HepG2 (cell line): ENCODE data around the gene MORC4. TPM values are rescaled to one million over a fixed set of nuclear protein-coding genes. Genes with fewer than 3 reads are reported as not detected.

Experiments
- ATAC-seq: fragments of 200-7000 bp; cut with Tn5 transposase; 3 replicates; pipeline ENCODE4 v1.9.1; 2020; ENCODE audit warnings: mild to moderate bottlenecking, moderate library complexity
- BruUV-seq: library from RNA; stranded (reverse); fragments of 400-500 nt; replicated peaks from 2 replicates; lab custom pipeline; 2021; lab: Mats Ljungman, UMichigan
- CTCF ChIA-PET: fragments of 300-600 bp; formaldehyde crosslinking; extraction: SDS; loops from one replicate; lab custom pipeline; 2021; ENCODE audit warnings: low total read pairs, inconsistent platforms, low intra/inter-chr PET ratio; lab: Yijun Ruan, JAX
- POLR2A ChIA-PET: fragments of 350-600 bp; sonication (Branson Sonifier 250); formaldehyde crosslinking; loops from one replicate; lab custom pipeline; 2020; ENCODE audit warnings: antibody characterized with exemption, inconsistent platforms; lab: Yijun Ruan, JAX
- DNase-seq: peaks from one replicate; pipeline ENCODE4 v3.0.0-alpha.2; 2015; ENCODE audit warnings: low spot score
- FAIRE-seq: peaks from 3 replicates; lab custom pipeline; 2011; peaks lifted over from hg19 to GRCh38; lab: Jason Lieb, UNC
- H2AFZ ChIP-seq: one replicate; pipeline ENCODE4 v1.6.1; 2011; ENCODE audit warnings: low read length, inconsistent platforms
- H3K27ac ChIP-seq: fragments of 300-600 bp; 3 replicates; pipeline ENCODE4 v1.8.0; 2011; ENCODE audit warnings: mixed run types, mild to moderate bottlenecking, mixed read lengths, low read length, inconsistent platforms; ENCODE audit not compliant: insufficient read depth; ENCODE audit errors: extremely low read length
- H3K27me3 ChIP-seq, 2 experiments: fragments of 200-600 bp in 1 of 2; 2 replicates in 1 of 2; 3 replicates in 1 of 2; pipeline versions ENCODE4 v1.6.0 to v1.8.0; 2011; ENCODE audit warnings: low read length in 2 of 2, mild to moderate bottlenecking in 2 of 2, moderate library complexity in 2 of 2, inconsistent platforms in 1 of 2; ENCODE audit not compliant: insufficient read depth in 2 of 2, control insufficient read depth in 1 of 2
- H3K36me3 ChIP-seq, 2 experiments: fragments of 200-600 bp in 1 of 2; replicated peaks in 1 of 2; 2 replicates in 1 of 2; 3 replicates in 1 of 2; pipeline versions ENCODE4 v1.5.1 to v1.8.0; 2011; ENCODE audit warnings: low read length in 2 of 2, inconsistent platforms in 1 of 2; ENCODE audit not compliant: insufficient read depth in 2 of 2, control insufficient read depth in 1 of 2
- H3K4me1 ChIP-seq: 2 replicates; pipeline ENCODE4 v1.5.1; 2012; ENCODE audit warnings: low read length, inconsistent platforms; ENCODE audit not compliant: insufficient read depth
- H3K4me2 ChIP-seq: 2 replicates; pipeline ENCODE4 v1.6.0; 2011; ENCODE audit warnings: low read depth, low read length, inconsistent platforms
- H3K4me3 ChIP-seq, 3 experiments: fragments of 200-600 bp in 1 of 3; sonication (generic), shearing (Covaris generic) in 1 of 3; replicated peaks in 1 of 3; 2 replicates each; pipeline ENCODE4 v1.5.1; 2011 to 2016; ENCODE audit warnings: low read length in 3 of 3, inconsistent platforms in 2 of 3, low read depth in 2 of 3, mild to moderate bottlenecking in 2 of 3, control low read depth in 1 of 3, mixed read lengths in 1 of 3; ENCODE audit not compliant: insufficient read depth in 1 of 3
- H3K79me2 ChIP-seq: one replicate; pipeline ENCODE4 v1.6.1; 2011; ENCODE audit warnings: low read length, inconsistent platforms; ENCODE audit not compliant: insufficient read depth
- H3K9ac ChIP-seq: 2 replicates; pipeline ENCODE4 v1.6.0; 2011; ENCODE audit warnings: mild to moderate bottlenecking, low read depth, low read length, inconsistent platforms; ENCODE audit not compliant: insufficient read depth
- H3K9me3 ChIP-seq: 2 replicates; pipeline ENCODE4 v1.5.1; 2012; ENCODE audit warnings: mild to moderate bottlenecking, low read length
- H4K20me1 ChIP-seq: 2 replicates; pipeline ENCODE4 v1.6.0; 2011; ENCODE audit warnings: inconsistent platforms, mild to moderate bottlenecking, low read length, moderate library complexity; ENCODE audit not compliant: insufficient read depth
- ARHGAP35 ChIP-seq: sonication (generic); formaldehyde crosslinking; IDR thresholded peaks from 2 replicates; pipeline ENCODE4 v1.9.0; 2022; ENCODE audit warnings: mild to moderate bottlenecking, inconsistent platforms, moderate library complexity, missing genetic modification reagents, borderline replicate concordance
- FOXK1 ChIP-seq: sonication (generic); formaldehyde crosslinking; IDR thresholded peaks from 2 replicates; pipeline ENCODE4 v1.4.0; 2020; ENCODE audit warnings: low read depth, missing genetic modification reagents, borderline replicate concordance
- HMGXB3 ChIP-seq: sonication (generic); formaldehyde crosslinking; IDR thresholded peaks from 2 replicates; pipeline ENCODE4 v1.4.0; 2020; ENCODE audit warnings: missing genetic modification reagents, borderline replicate concordance
- MBNL3 ChIP-seq: fragments of 250-450 bp; sonication (Bioruptor Pico); conservative IDR thresholded peaks from 2 replicates; pipeline ENCODE4 v1.8.0; 2022; ENCODE audit warnings: mild to moderate bottlenecking, inconsistent platforms
- NRL ChIP-seq: sonication (generic); formaldehyde crosslinking; IDR thresholded peaks from 2 replicates; pipeline ENCODE4 v1.5.0; 2020; ENCODE audit warnings: missing genetic modification reagents, mild to moderate bottlenecking, moderate library complexity, borderline replicate concordance
- RBM39 ChIP-seq: fragments of 200-400 bp; formaldehyde crosslinking; IDR thresholded peaks from one replicate; pipeline ENCODE4 v1.6.1; 2018; ENCODE audit warnings: antibody characterized with exemption, mild to moderate bottlenecking, low read depth, low read length; ENCODE audit not compliant: poor library complexity, severe bottlenecking
- ZFX ChIP-seq: sonication (generic); formaldehyde crosslinking; IDR thresholded peaks from 2 replicates; pipeline ENCODE4 v1.4.0; 2020; ENCODE audit warnings: mild to moderate bottlenecking, low read depth, missing genetic modification reagents, moderate library complexity
- ZNF841 ChIP-seq: sonication (generic); formaldehyde crosslinking; IDR thresholded peaks from 2 replicates; pipeline ENCODE4 v1.8.1; 2023; ENCODE audit warnings: missing genetic modification reagents, borderline replicate concordance
- WGBS: methylation state at CpG from one replicate; pipeline ENCODE4 v1.1.6; 2017; ENCODE audit warnings: low lambda C conversion rate; 5-methylcytosine and 5-hydroxymethylcytosine counted together
- in situ Hi-C: cut with HindIII; loops from 2 replicates; pipeline ENCODE4 v1.10.0; 2017; ENCODE audit warnings: low pct_unique_long_range_greater_than_20kb; ENCODE audit not compliant: extremely low pct_ligation_motif_present
- intact Hi-C: fragments of 100-400 bp; cut with micrococcal nuclease; formaldehyde crosslinking; loops from one replicate; pipeline ENCODE4 v1.10.0; 2022; ENCODE audit not compliant: unreplicated experiment
- polyA plus RNA-seq, 8 experiments: library from polyadenylated mRNA; depleted of rRNA in 3 of 8; stranded (reverse) in 7 of 8; unstranded in 1 of 8; fragments of >200 nt; fragmentation: Illumina TruSeq in 4 of 8; extraction: Trizol in 4 of 8; gene quantifications; 2 replicates each; pipeline versions ENCODE4 v1.2.1 to v1.2.3, GENCODE V29; 2011 to 2016; ENCODE audit warnings: low read depth in 4 of 8, missing spikeins in 1 of 8, mixed read lengths in 1 of 8; ENCODE audit not compliant: insufficient read depth in 1 of 8
- total RNA-seq, 5 experiments: library from RNA; depleted of rRNA; stranded (reverse); fragments of >200 nt; fragmentation: Illumina TruSeq; extraction: Trizol; gene quantifications; 2 replicates each; pipeline ENCODE4 v1.2.3, GENCODE V29; 2016; ENCODE audit warnings: low read depth in 1 of 5

MORC4 gene
- total and polyA plus RNA-seq, 2 of the 13 experiments (the other 11 are each of a cell fraction or from before 2014, with no cell fraction given) = 7.3 to 17.6 TPM

DNA sequence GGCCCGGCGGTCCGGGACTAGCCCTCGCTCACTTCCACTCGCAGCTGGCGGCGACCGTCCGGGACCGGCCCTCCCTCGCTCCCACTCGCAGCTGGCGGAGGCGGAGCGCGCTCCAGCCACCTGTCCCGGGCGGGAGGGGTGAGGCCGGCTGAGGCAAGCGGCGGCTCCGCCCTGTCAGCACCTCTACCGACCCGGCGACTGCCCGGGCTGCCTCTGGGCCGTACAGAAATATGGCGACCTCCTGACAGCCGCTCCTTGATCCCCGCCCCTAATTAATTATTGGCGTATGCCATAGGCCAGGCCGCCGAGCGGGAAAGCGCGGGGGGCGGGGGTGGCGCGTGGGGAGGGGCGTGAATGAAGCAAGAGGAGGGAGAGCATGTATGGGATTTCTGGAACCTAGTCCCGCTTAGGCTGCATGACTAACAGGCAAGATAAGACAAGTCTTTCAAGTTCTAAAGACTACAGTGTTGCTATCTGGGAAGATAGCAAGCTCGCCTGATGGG lies at the start of gene MORC4 (continued):
- TF ChIP-seq HMGXB3 (CRISPR knock-in tag) = peak; percentile 74; the same call in 1 of the 2 replicates

- Histone ChIP-seq H3K9me3 (no peaks in the 10 kb centered on the region), H4K20me1 (no peaks in the 10 kb centered on the region), H2AFZ (no peak overlapping the region), H3K4me1 (no peaks in the 10 kb centered on the region), H3K36me3 (no peaks in the 10 kb centered on the region), H3K9ac (no peak overlapping the region), H3K79me2 (no peaks in the 10 kb centered on the region), H3K27me3 (no peaks in the 10 kb centered on the region), H3K4me3 (no peak overlapping the region), H3K27ac (no peak overlapping the region), H3K4me2 (no peak overlapping the region)
- ChIA-PET POLR2A (no interaction called here), CTCF (no interaction called here)
- TF ChIP-seq ZNF841 (CRISPR knock-in tag) (no peak), RBM39 (no peak), NRL (no peak), ZFX (no peak), ARHGAP35 (no peak), FOXK1 (CRISPR knock-in tag) (no peak), MBNL3 (no peak)
- WGBS = 0% methylated on average over 1 of the region's 1 CpG
- intact Hi-C loops = no loop called here
- FAIRE-seq = no peak
- no peak for DNase-seq
- ATAC-seq = no peak
- BruUV-seq = no TSS peak
- in situ Hi-C loops = no loop called here
Observed at GRCh38 chrX:107047622-107048021, 47.6 kb upstream of the MORC4 start.
